A673 (cell line): ENCODE measurements around the gene STH. TPM values are rescaled to one million over a fixed set of nuclear protein-coding genes. Genes with fewer than 3 reads are reported as not detected.

Experiments
- BruUV-seq: library from RNA; stranded (reverse); fragments of 400-500 nt; replicated peaks from 2 replicates; lab custom pipeline; 2021; lab: Mats Ljungman, UMichigan
- CTCF ChIA-PET: fragments of 300-600 bp; sonication (Branson Sonifier 250); formaldehyde crosslinking; loops from one replicate; lab custom pipeline; 2022; ENCODE audit warnings: antibody characterized with exemption; lab: Charles Lee
- POLR2A ChIA-PET: fragments of 300-600 bp; sonication (Branson Sonifier 250); formaldehyde crosslinking; loops from one replicate; lab custom pipeline; 2022; ENCODE audit warnings: antibody characterized with exemption; ENCODE audit not compliant: low non-redundant PET; lab: Charles Lee
- DNase-seq: peaks from one replicate; pipeline ENCODE4 v3.0.0-alpha.2; 2015; ENCODE audit warnings: low spot score
- H3K27ac ChIP-seq: fragments of 200-600 bp; sonication (generic); 2 replicates; pipeline ENCODE4 v1.5.1; 2016; ENCODE audit warnings: mixed run types, low read depth, mild to moderate bottlenecking, mixed read lengths, antibody characterized with exemption, low read length; ENCODE audit not compliant: poor library complexity, severe bottlenecking
- H3K27me3 ChIP-seq: fragments of 200-600 bp; sonication (generic); replicated peaks from 2 replicates; pipeline ENCODE4 v1.6.1; 2017; ENCODE audit warnings: mixed run types, low read depth, mild to moderate bottlenecking, mixed read lengths, antibody characterized with exemption, low read length; ENCODE audit not compliant: insufficient read depth, poor library complexity
- H3K36me3 ChIP-seq: fragments of 200-600 bp; sonication (generic); 2 replicates; pipeline ENCODE4 v1.6.1; 2016; ENCODE audit warnings: mixed run types, mild to moderate bottlenecking, mixed read lengths, antibody characterized with exemption, low read length; ENCODE audit not compliant: insufficient read depth, poor library complexity, severe bottlenecking
- H3K4me1 ChIP-seq: fragments of 200-600 bp; sonication (generic); 2 replicates; pipeline ENCODE4 v1.6.1; 2017; ENCODE audit warnings: mixed run types, mild to moderate bottlenecking, mixed read lengths, antibody characterized with exemption, low read length; ENCODE audit not compliant: insufficient read depth, poor library complexity, severe bottlenecking
- H3K4me3 ChIP-seq: fragments of 200-600 bp; sonication (generic); 2 replicates; pipeline ENCODE4 v1.5.1; 2016; ENCODE audit warnings: low read depth, mixed run types, mild to moderate bottlenecking, mixed read lengths, low read length; ENCODE audit not compliant: poor library complexity, severe bottlenecking
- H3K9me3 ChIP-seq: fragments of 200-600 bp; sonication (generic); 2 replicates; pipeline ENCODE4 v1.6.1; 2016; ENCODE audit warnings: mixed run types, low read depth, mild to moderate bottlenecking, mixed read lengths, antibody characterized with exemption, low read length; ENCODE audit not compliant: poor library complexity, severe bottlenecking
- CTCF ChIP-seq: fragments of 300-800, 200-600 bp; sonication (generic); conservative IDR thresholded peaks from 2 replicates; pipeline ENCODE4 v1.5.1; 2017; ENCODE audit warnings: low read depth, mild to moderate bottlenecking, antibody characterized with exemption, low read length, moderate library complexity, mixed read lengths
- EZH2 ChIP-seq: fragments of 200-600 bp; sonication (generic); IDR thresholded peaks from 2 replicates; pipeline ENCODE4 v1.6.1; 2017; ENCODE audit warnings: borderline replicate concordance, low read depth, mild to moderate bottlenecking, mixed read lengths, antibody characterized with exemption, low read length; ENCODE audit not compliant: poor library complexity, severe bottlenecking
- intact Hi-C: fragments of 100-400 bp; cut with micrococcal nuclease; formaldehyde crosslinking; loops from one replicate; pipeline ENCODE4 v1.10.0; 2022; ENCODE audit not compliant: unreplicated experiment
- total RNA-seq: library from RNA; stranded (reverse); gene quantifications from 2 replicates; pipeline ENCODE4 v1.2.3, GENCODE V29; 2021

The STH gene
- total RNA-seq, 1 experiment from 2014 or later, result not detected

GRCh38 chr17:45953561-45953960 lies 45.5 kb upstream of the STH start:
- TF ChIP-seq EZH2, result no peak
- no peak for TF ChIP-seq CTCF

GRCh38 chr17:45954914-45955313 lies 44.1 kb upstream of the STH start:
- no peaks in the 10 kb centered on the region for H3K4me1 ChIP-seq
- DNase-seq, result no peak
- no peaks in the 10 kb centered on the region for H3K9me3 ChIP-seq
- no peaks in the 10 kb centered on the region for H3K27me3 ChIP-seq
- H3K27ac ChIP-seq, result no peak overlapping the region
- H3K4me3 ChIP-seq, result no peak overlapping the region
- ChIA-PET CTCF (no interaction called here), POLR2A (no interaction called here)
- intact Hi-C loops, result no loop called here
- no peaks in the 10 kb centered on the region for H3K36me3 ChIP-seq
- TF ChIP-seq CTCF (no peak), EZH2 (no peak)
- no TSS peak for BruUV-seq

More at GRCh38 chr17:45953561-45953960, 45.5 kb upstream of the STH start:
- no peaks in the 10 kb centered on the region for H3K9me3 ChIP-seq
- H3K36me3 ChIP-seq, result no peaks in the 10 kb centered on the region
- H3K4me1 ChIP-seq, result peaks cover 3% of the 10 kb centered on the region
- ChIA-PET POLR2A (no interaction called here), CTCF (no interaction called here)
- H3K4me3 ChIP-seq, result no peak overlapping the region
- no TSS peak for BruUV-seq
- no peak overlapping the region for H3K27ac ChIP-seq
- H3K27me3 ChIP-seq, result no peaks in the 10 kb centered on the region
- intact Hi-C loops, result no loop called here
- DNase-seq, result no peak

- TF ChIP-seq CTCF, result no peak
- TF ChIP-seq EZH2, result no peak
- intact Hi-C loops, result no loop called here
- Histone ChIP-seq H3K27ac (no peak overlapping the region), H3K9me3 (no peaks in the 10 kb centered on the region), H3K27me3 (no peaks in the 10 kb centered on the region), H3K4me3 (no peak overlapping the region), H3K36me3 (no peaks in the 10 kb centered on the region), H3K4me1 (no peaks in the 10 kb centered on the region)
- ChIA-PET CTCF (no interaction called here), POLR2A (no interaction called here)
- no TSS peak for BruUV-seq
- no peak for DNase-seq
Observed at GRCh38 chr17:45955326-45955725, 43.7 kb upstream of the STH start.
